NCI-H446 (cell line): ENCODE measurements around the gene GRM8.
A peak's percentile ranks its signal among the peaks of the same experiment; 100 is the strongest.
"Not testable (repeated sequence)": the region's sequence is repeated elsewhere in the genome, so short reads cannot be mapped to it uniquely, and the experiment has no call there.

Source experiments
- DNase-seq, 2 experiments: peaks; one replicate each; lab custom pipeline; 2025; lab: John Stamatoyannopoulos, UW

GRM8 gene

GRCh38 chr7:126718419-126718818, 534.3 kb downstream of the GRM8 start:
- DNase-seq = no peak

- no peak for DNase-seq
Observed at GRCh38 chr7:126716321-126716720, 536.4 kb downstream of the GRM8 start.

GRCh38 chr7:126715076-126715475, 537.7 kb downstream of the GRM8 start:
- DNase-seq = no peak

- DNase-seq = no peak
Observed at GRCh38 chr7:126702242-126703016, 550.3 kb downstream of the GRM8 start.

GRCh38 chr7:126700807-126701604, 551.7 kb downstream of the GRM8 start:
- peak in 1 of 2 experiments; percentile 6 for DNase-seq

GRCh38 chr7:126699707-126700106, 553.0 kb downstream of the GRM8 start:
- no peak for DNase-seq

GRCh38 chr7:126698909-126699308, 553.8 kb downstream of the GRM8 start:
- no peak for DNase-seq

- DNase-seq = no peak
Observed at GRCh38 chr7:126698446-126698845, 554.3 kb downstream of the GRM8 start.

GRCh38 chr7:126696256-126697038, 556.3 kb downstream of the GRM8 start:
- no peak for DNase-seq

- DNase-seq = no peak
Observed at GRCh38 chr7:126690848-126691751, 561.6 kb downstream of the GRM8 start.

- no peak for DNase-seq
Observed at GRCh38 chr7:126690104-126690503, 562.6 kb downstream of the GRM8 start.

- DNase-seq = no peak
Observed at GRCh38 chr7:126689037-126689436, 563.7 kb downstream of the GRM8 start.

- no peak for DNase-seq
Observed at GRCh38 chr7:126686474-126686873, 566.3 kb downstream of the GRM8 start.

- DNase-seq = no peak
Observed at GRCh38 chr7:126685596-126685995, 567.1 kb downstream of the GRM8 start.

- no peak for DNase-seq
Observed at GRCh38 chr7:126685018-126685573, 567.6 kb downstream of the GRM8 start.

- DNase-seq = no peak
Observed at GRCh38 chr7:126682176-126682575, 570.6 kb downstream of the GRM8 start.

GRCh38 chr7:126668762-126669161, 584.0 kb downstream of the GRM8 start:
- not testable (repeated sequence) for DNase-seq

- no peak for DNase-seq
Observed at GRCh38 chr7:126668367-126668752, 584.4 kb downstream of the GRM8 start.

GRCh38 chr7:126667742-126668366, 584.9 kb downstream of the GRM8 start:
- DNase-seq = peak in 1 of 2 experiments; percentile 23

GRCh38 chr7:126662856-126663255, 589.9 kb downstream of the GRM8 start:
- DNase-seq = no peak

- no peak for DNase-seq
Observed at GRCh38 chr7:126659124-126659523, 593.6 kb downstream of the GRM8 start.
